HG02973 (cell line): ENCODE data around the gene ARSA.
"Not testable (repeated sequence)": the region's sequence is repeated elsewhere in the genome, so short reads cannot be mapped to it uniquely, and the experiment has no call there.

ENCODE experiments used
- ATAC-seq: cut with Tn5 transposase; IDR thresholded peaks from one replicate; pipeline ENCODE4 v1.9.1; 2021; ENCODE audit warnings: moderate library complexity; ENCODE audit not compliant: unreplicated experiment

Gene ARSA

GRCh38 chr22:50624347-50625130 lies 3.4 kb downstream of the ARSA start:
- no peak for ATAC-seq

- ATAC-seq: no peak
These were observed 5.1 kb downstream of the ARSA start for GRCh38 chr22:50622723-50623327.

- no peak for ATAC-seq
These were observed 5.8 kb downstream of the ARSA start for GRCh38 chr22:50621948-50622722.

GRCh38 chr22:50621356-50621880 lies 6.5 kb downstream of the ARSA start:
- no peak for ATAC-seq

GRCh38 chr22:50620593-50621355 lies 7.2 kb downstream of the ARSA start:
- ATAC-seq: peak; percentile 61

- not testable (repeated sequence) for ATAC-seq
These were observed 13.7 kb downstream of the ARSA start for GRCh38 chr22:50614296-50614695.

GRCh38 chr22:50613291-50613981 lies 14.5 kb downstream of the ARSA start:
- no peak for ATAC-seq

GRCh38 chr22:50612528-50613221 lies 15.3 kb downstream of the ARSA start:
- ATAC-seq: no peak

GRCh38 chr22:50612168-50612527 lies 15.8 kb downstream of the ARSA start:
- ATAC-seq: no peak

GRCh38 chr22:50611341-50612060 lies 16.5 kb downstream of the ARSA start:
- no peak for ATAC-seq

- no peak for ATAC-seq
These were observed 17.4 kb downstream of the ARSA start for GRCh38 chr22:50610581-50610980.

- no peak for ATAC-seq
These were observed 17.9 kb downstream of the ARSA start for GRCh38 chr22:50610041-50610451.

- ATAC-seq: no peak
These were observed 18.4 kb downstream of the ARSA start for GRCh38 chr22:50609599-50609998.

GRCh38 chr22:50608996-50609395 lies 19.0 kb downstream of the ARSA start:
- no peak for ATAC-seq

GRCh38 chr22:50608058-50608840 lies 19.7 kb downstream of the ARSA start:
- not testable (repeated sequence) for ATAC-seq

- ATAC-seq: no peak
These were observed 20.3 kb downstream of the ARSA start for GRCh38 chr22:50607659-50608020.

- no peak for ATAC-seq
These were observed 20.9 kb downstream of the ARSA start for GRCh38 chr22:50606946-50607658.
